ENCODE data around the gene PXYLP1. TPM values are rescaled to one million over a fixed set of nuclear protein-coding genes. Genes with fewer than 3 reads are reported as not detected.

The PXYLP1 gene, protein sequence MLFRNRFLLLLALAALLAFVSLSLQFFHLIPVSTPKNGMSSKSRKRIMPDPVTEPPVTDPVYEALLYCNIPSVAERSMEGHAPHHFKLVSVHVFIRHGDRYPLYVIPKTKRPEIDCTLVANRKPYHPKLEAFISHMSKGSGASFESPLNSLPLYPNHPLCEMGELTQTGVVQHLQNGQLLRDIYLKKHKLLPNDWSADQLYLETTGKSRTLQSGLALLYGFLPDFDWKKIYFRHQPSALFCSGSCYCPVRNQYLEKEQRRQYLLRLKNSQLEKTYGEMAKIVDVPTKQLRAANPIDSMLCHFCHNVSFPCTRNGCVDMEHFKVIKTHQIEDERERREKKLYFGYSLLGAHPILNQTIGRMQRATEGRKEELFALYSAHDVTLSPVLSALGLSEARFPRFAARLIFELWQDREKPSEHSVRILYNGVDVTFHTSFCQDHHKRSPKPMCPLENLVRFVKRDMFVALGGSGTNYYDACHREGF
- 10 to 100 TPM; 13.0 to 32.4 (median 21.7) TPM for total RNA-seq
- 20.6 TPM for total RNA-seq (2013)

DNA sequence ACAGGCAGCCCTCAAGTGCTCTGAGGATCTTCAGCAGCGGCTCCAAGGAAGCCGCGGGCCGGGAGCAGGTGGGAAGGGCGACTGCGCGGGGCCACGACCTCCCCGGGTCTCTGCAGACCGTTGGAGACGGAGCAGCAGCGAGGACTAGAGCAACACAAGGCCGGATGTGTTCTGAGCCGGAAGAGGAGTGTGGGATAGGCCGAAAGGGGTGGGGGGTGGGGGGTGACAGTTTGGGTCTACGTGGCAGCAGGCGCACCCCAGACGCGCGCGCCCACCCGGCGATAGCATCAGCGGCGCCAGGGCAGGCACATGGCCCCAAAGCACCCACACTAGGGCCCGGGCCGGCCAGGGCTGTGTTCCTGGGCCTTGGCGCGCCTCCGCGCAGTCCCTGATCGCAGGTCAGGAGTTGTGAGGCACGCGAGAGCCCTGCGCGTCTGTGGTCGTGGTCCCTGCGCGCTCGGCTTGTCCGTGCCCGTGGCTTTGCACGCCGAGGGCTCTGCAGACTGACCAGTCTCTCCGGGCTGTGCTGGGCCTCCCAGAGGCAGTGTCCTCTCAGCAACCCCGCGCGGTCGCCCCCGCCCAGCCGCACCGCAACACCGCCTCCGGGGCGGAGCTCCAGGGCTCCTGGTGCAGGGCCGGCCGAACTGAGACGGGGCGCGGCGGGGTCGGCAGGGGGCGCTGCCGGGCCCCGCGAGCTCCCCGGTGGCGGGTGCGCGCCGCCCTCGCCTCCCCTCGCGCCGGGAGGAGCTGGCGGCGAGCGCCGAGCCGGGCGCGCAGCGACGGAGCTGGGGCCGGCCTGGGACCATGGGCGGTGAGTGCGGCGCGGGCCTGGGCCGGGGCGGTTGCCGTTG lies at the start of gene PXYLP1:
PXYLP1 (plus strand) TSS at position 725 of the 851 bp plus-strand sequence. CDS start 28,351 bp downstream, outside the sequence.
- peak; percentile 92 to 98 (median 95) for ATAC-seq
- Histone ChIP-seq H3K4me1 (ENCODE audit: control insufficient read depth, insufficient read depth, low read length) (peaks cover 43% of the 10 kb centered on the region), H3K27ac (ENCODE audit: low read length) (peak within 1 kb of the TSS; percentile 69), H3K36me3 (ENCODE audit: control insufficient read depth, insufficient read depth, low read length) (no peaks in the 10 kb centered on the region), H3K9me3 (ENCODE audit: control insufficient read depth, insufficient read depth, low read length) (no peaks in the 10 kb centered on the region), H3K27me3 (ENCODE audit: control insufficient read depth, insufficient read depth, low read length) (no peaks in the 10 kb centered on the region), H3K4me3 (ENCODE audit: low read length) (peak within 1 kb of the TSS; percentile 80)
- TF ChIP-seq, protein P1, sequence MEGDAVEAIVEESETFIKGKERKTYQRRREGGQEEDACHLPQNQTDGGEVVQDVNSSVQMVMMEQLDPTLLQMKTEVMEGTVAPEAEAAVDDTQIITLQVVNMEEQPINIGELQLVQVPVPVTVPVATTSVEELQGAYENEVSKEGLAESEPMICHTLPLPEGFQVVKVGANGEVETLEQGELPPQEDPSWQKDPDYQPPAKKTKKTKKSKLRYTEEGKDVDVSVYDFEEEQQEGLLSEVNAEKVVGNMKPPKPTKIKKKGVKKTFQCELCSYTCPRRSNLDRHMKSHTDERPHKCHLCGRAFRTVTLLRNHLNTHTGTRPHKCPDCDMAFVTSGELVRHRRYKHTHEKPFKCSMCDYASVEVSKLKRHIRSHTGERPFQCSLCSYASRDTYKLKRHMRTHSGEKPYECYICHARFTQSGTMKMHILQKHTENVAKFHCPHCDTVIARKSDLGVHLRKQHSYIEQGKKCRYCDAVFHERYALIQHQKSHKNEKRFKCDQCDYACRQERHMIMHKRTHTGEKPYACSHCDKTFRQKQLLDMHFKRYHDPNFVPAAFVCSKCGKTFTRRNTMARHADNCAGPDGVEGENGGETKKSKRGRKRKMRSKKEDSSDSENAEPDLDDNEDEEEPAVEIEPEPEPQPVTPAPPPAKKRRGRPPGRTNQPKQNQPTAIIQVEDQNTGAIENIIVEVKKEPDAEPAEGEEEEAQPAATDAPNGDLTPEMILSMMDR (IDR thresholded peaks at IDR 0.05) = peak; percentile 69
- intact Hi-C loops (cut with micrococcal nuclease) = loop anchor here (1.0 to 10.0 kb wide), 2 partner anchors 48 to 223 kb away; no protein-coding TSS in a partner anchor
- Mint-ChIP-seq H3K4me1 (peaks cover 58 to 61% of the 10 kb centered on the region in 2 donors), H3K27ac (peak within 1 kb of the TSS; percentile 92 to 97), H3K27me3 (ENCODE audit: low read depth in 2 of 2) (no peaks in the 10 kb centered on the region), H3K4me3 (peak within 1 kb of the TSS; percentile 98), H3K36me3 (no peaks in the 10 kb centered on the region), H3K9me3 (no peaks in the 10 kb centered on the region)
- DNase-seq = peak; percentile 93 to 95
- under 1% methylated on average over 92 of the region's 92 CpGs for WGBS (ENCODE audit: insufficient coverage)

DNA sequence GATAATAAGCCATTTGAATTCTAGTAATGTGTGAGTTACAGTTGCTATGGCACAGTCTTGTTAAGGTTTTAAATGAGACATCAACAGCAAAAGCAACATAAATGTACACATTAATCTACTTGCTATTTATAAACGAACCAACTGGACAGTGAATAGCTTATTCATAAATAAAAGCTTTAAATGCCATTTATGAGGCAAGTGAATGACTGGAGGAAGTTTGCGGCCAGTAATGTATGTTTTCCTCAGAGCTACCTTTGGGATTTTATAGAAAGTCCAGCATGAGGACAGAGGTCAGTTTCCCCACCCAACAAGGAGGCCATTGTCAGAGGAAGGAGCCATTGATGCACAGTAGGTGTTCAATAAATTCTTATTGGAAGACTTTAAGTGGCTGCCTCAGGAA lies 48.0 kb upstream of the PXYLP1 start:
- H3K4me1 Mint-ChIP-seq = no peaks in the 10 kb centered on the region
- H3K9me3 Mint-ChIP-seq = no peaks in the 10 kb centered on the region
- DNase-seq = no peak
- H3K27me3 ChIP-seq (ENCODE audit: control insufficient read depth, insufficient read depth, low read length) = no peaks in the 10 kb centered on the region
- H3K36me3 ChIP-seq (ENCODE audit: control insufficient read depth, insufficient read depth, low read length) = no peaks in the 10 kb centered on the region
- no peak overlapping the region for H3K4me3 ChIP-seq (ENCODE audit: low read length)
- peaks cover 0 to 9% of the 10 kb centered on the region in 2 donors for H3K27me3 Mint-ChIP-seq (ENCODE audit: low read depth in 2 of 2)
- no peak overlapping the region for H3K27ac Mint-ChIP-seq
- H3K4me3 Mint-ChIP-seq = no peak overlapping the region
- no peak for ATAC-seq
- H3K9me3 ChIP-seq (ENCODE audit: control insufficient read depth, insufficient read depth, low read length) = no peaks in the 10 kb centered on the region
- no peak overlapping the region for H3K27ac ChIP-seq (ENCODE audit: low read length)
- 0% methylated on average over 1 of the region's 2 CpGs for WGBS (ENCODE audit: insufficient coverage)
- intact Hi-C loops (cut with micrococcal nuclease) = no loop called here
- no peaks in the 10 kb centered on the region for H3K4me1 ChIP-seq (ENCODE audit: control insufficient read depth, insufficient read depth, low read length)
- TF ChIP-seq, protein P1 (IDR thresholded peaks at IDR 0.05) = no peak
- no peaks in the 10 kb centered on the region for H3K36me3 Mint-ChIP-seq

DNA sequence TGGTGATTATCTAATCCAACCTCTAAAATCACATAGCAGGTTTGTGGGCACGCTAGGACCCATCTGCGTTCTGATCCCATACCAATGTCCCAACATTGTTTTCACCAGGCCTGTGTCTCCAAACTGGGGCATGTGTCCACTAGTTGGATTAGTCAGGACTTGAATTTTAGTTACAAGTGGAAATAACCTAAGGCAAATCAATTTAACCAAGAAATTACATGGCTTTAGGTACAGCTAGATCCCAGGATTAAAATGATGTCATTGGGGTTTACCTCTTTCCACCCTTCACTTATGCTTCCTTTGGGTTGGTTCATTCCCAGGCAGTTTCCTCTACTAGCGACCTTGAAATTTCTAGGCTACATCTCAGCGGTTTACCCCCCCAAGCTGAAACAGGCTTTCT lies 47.2 kb upstream of the PXYLP1 start:
- H3K9me3 Mint-ChIP-seq = no peaks in the 10 kb centered on the region
- no peaks in the 10 kb centered on the region for H3K27me3 ChIP-seq (ENCODE audit: control insufficient read depth, insufficient read depth, low read length)
- no peak overlapping the region for H3K27ac ChIP-seq (ENCODE audit: low read length)
- 100% methylated on average over 3 of the region's 4 CpGs for WGBS (ENCODE audit: insufficient coverage)
- H3K4me1 ChIP-seq (ENCODE audit: control insufficient read depth, insufficient read depth, low read length) = no peaks in the 10 kb centered on the region
- no peaks in the 10 kb centered on the region for H3K36me3 Mint-ChIP-seq
- peaks cover 0 to 9% of the 10 kb centered on the region in 2 donors for H3K27me3 Mint-ChIP-seq (ENCODE audit: low read depth in 2 of 2)
- TF ChIP-seq, protein P1 (IDR thresholded peaks at IDR 0.05) = no peak
- no peaks in the 10 kb centered on the region for H3K4me1 Mint-ChIP-seq
- ATAC-seq = no peak
- H3K4me3 ChIP-seq (ENCODE audit: low read length) = no peak overlapping the region
- no peak for DNase-seq
- no peak overlapping the region for H3K4me3 Mint-ChIP-seq
- intact Hi-C loops (cut with micrococcal nuclease) = no loop called here
- H3K36me3 ChIP-seq (ENCODE audit: control insufficient read depth, insufficient read depth, low read length) = no peaks in the 10 kb centered on the region
- H3K9me3 ChIP-seq (ENCODE audit: control insufficient read depth, insufficient read depth, low read length) = no peaks in the 10 kb centered on the region
- H3K27ac Mint-ChIP-seq = no peak overlapping the region
